AG09319 (cell line): ENCODE results near the gene ZNF853.
A peak's percentile ranks its signal among the peaks of the same experiment; 100 is the strongest.
"Not testable (repeated sequence)": the region's sequence is repeated elsewhere in the genome, so short reads cannot be mapped to it uniquely, and the experiment has no call there.

Experiments used
- DNase-seq: peaks from one replicate; pipeline ENCODE4 v3.0.0-alpha.2; 2010; ENCODE audit warnings: low read depth; ENCODE audit errors: extremely low read depth
- TF ChIP-seq, protein P1 (sequence below): IDR thresholded peaks from 2 replicates; pipeline ENCODE4 v1.5.1; 2011; ENCODE audit warnings: low read depth, mild to moderate bottlenecking, inconsistent platforms, low read length, moderate library complexity

ZNF853 gene

DNA sequence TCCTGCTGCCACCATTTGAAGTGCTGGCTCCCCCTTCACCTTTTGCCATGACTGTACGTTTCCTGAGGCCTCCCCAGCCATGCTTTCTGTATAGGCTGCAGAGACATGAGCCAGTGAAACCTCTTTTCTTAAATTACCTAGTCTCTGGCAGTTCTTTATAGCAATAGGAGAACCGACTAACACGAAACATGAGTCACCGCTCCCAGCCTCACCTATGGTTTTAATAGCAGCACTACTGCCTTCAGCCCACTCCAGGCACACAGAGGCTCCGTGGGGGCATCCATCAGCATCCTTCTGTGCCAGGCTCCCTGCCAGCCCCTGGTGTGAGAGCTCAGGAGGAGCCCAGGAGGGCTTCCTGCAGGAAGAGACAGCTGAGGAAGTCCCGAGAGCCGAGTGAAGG, 16.2 kb downstream of the ZNF853 start:
- no peak for DNase-seq
- TF ChIP-seq, protein P1, sequence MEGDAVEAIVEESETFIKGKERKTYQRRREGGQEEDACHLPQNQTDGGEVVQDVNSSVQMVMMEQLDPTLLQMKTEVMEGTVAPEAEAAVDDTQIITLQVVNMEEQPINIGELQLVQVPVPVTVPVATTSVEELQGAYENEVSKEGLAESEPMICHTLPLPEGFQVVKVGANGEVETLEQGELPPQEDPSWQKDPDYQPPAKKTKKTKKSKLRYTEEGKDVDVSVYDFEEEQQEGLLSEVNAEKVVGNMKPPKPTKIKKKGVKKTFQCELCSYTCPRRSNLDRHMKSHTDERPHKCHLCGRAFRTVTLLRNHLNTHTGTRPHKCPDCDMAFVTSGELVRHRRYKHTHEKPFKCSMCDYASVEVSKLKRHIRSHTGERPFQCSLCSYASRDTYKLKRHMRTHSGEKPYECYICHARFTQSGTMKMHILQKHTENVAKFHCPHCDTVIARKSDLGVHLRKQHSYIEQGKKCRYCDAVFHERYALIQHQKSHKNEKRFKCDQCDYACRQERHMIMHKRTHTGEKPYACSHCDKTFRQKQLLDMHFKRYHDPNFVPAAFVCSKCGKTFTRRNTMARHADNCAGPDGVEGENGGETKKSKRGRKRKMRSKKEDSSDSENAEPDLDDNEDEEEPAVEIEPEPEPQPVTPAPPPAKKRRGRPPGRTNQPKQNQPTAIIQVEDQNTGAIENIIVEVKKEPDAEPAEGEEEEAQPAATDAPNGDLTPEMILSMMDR = no peak

GRCh38 chr7:6634021-6634420, 18.6 kb downstream of the ZNF853 start:
- TF ChIP-seq, protein P1 = no peak
- DNase-seq = no peak

DNA sequence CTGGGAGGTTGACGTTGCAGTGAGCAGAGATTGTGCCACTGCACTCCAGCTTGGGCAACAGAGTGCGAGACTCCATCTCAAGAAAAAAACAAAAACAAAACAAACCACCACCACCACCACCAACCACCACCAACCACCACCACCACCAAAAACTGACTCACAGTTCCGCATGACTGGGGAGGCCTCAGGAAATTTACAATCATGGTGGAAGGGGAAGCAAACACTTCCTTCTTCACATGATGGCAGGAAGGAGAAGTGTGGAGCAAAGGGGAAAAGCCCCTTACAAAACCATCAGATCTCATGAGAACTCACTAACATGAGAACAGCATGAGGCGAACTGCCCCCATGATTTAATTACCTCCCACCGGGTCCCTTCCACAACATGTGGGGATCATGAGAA, 19.6 kb downstream of the ZNF853 start:
- not testable (repeated sequence) for DNase-seq

DNA sequence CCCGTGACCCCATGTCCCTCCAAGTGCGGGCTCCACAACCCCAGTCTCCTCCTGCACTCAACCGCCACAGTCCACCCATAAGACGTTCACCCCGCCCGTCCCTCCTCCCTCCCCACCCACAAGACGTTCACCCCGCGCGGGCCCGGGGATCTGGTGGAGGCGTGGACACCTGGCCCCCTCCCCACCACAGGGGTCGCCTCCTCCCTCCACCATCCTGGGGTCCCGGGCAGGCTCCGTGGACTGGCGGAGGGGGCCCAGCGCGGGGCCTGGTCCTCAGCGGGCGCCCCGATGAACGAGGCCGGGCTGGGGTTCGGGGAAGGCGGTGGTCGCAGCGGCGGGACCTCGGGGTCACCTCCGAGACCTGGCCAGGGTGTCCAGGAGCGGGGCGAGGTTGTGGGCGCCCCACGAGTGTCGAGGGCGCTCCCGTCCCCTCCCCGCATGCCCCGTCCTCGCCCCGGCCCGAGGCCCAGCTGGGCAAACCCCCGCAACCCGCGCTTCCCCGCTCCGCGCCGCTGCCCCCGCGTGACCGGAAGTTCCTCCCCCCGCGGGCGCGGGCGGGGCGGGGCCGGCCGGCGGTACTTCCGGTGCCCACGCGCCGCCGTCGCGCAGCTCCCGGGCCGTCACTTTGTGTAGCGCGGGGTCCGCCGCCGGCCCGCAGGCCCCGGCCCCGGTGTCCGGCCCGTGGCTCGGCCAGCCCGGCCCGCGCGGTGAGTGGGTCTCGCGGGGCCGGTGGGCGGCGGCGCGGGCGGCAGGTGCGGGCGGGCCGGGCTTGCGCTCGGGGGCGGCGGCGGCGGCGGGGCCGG, 21.5 kb downstream of the ZNF853 start, which contains the start of gene ZNF316:
Gene ZNF316 (plus strand): TSS at position 578 of the 803 bp plus-strand sequence. CDS start 5,092 bp downstream, outside the sequence.
- TF ChIP-seq, protein P1 = no peak
- DNase-seq = peak; percentile 25

GRCh38 chr7:6637544-6638229, 22.3 kb downstream of the ZNF853 start:
- TF ChIP-seq, protein P1 = peak; percentile 10
- DNase-seq = no peak

DNA sequence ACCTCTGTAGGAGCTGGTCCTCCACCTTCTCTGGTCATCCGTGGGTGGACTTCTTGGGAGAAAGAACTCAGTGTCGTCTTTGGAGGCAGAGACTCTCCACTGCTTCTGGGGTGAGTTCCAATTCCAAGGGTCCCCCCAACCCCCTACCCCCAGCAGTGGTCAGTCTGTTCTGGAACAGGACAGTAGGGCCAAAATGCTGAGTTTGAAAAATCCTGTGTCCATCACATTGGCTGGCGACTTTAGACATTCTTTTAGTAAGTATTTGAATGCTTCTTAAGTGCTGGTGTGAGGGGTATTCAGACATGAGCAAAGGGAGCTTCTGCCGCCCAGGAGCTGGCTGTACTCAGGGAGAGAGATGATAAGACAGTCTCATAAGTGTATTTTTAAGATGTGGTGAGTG, 23.6 kb downstream of the ZNF853 start:
- DNase-seq = no peak

DNA sequence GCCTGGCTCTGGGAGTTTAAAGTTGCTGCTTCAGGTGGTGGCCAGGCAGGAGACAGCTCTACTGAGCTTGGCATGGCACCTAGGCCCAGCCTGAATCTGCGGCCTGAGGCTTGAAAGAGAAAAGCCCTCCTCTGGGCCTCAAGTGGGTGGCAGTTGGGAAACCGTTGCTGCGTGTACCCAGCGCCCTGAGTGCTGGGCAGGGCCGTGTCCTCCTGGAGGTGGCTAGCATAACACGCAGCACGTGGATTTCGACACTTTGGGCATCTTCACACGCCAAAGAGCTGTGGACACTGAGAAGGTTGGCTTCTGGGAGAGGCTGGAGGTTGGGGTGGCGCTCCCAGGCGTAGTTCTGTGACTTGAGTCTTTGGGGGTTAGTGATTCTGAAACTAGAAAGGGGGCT, 24.2 kb downstream of the ZNF853 start:
- no peak for DNase-seq
- TF ChIP-seq, protein P1 = no peak

More for the DNA sequence above, 23.6 kb downstream of the ZNF853 start:
- TF ChIP-seq, protein P1 = no peak
